ENCODE results near the gene PDE6B. TPM values are rescaled to one million over a fixed set of nuclear protein-coding genes. Genes with fewer than 3 reads are reported as not detected.

PDE6B gene
- total and polyA plus RNA-seq, 2 of the 13 experiments (the other 11 are each of a cell fraction or from before 2014, with no cell fraction given), result 0.38 to 0.40 TPM

- no peak for TF ChIP-seq LBX2 (CRISPR knock-in tag; IDR thresholded peaks at IDR 0.05; ENCODE audit: borderline replicate concordance)
- no peak for TF ChIP-seq ZNF770 (CRISPR knock-in tag; IDR thresholded peaks at IDR 0.05)
- no peak for TF ChIP-seq SCMH1 (CRISPR knock-in tag; IDR thresholded peaks at IDR 0.05; ENCODE audit: borderline replicate concordance)
- TF ChIP-seq KLF15 (CRISPR knock-in tag; IDR thresholded peaks at IDR 0.05; ENCODE audit: borderline replicate concordance), result no peak
- TF ChIP-seq ZMYM3 (CRISPR knock-in tag; IDR thresholded peaks at IDR 0.05), result no peak
- no peak for TF ChIP-seq ZNF780A (CRISPR knock-in tag; IDR thresholded peaks at IDR 0.05)
- TF ChIP-seq NR3C1 (CRISPR knock-in tag; IDR thresholded peaks at IDR 0.05), result no peak
- TF ChIP-seq ZNF260 (CRISPR knock-in tag; IDR thresholded peaks at IDR 0.05; ENCODE audit: borderline replicate concordance, low read depth), result no peak
- no peak for TF ChIP-seq GATA4 (IDR thresholded peaks at IDR 0.05; ENCODE audit: borderline replicate concordance, low read depth)
- TF ChIP-seq, protein P1, sequence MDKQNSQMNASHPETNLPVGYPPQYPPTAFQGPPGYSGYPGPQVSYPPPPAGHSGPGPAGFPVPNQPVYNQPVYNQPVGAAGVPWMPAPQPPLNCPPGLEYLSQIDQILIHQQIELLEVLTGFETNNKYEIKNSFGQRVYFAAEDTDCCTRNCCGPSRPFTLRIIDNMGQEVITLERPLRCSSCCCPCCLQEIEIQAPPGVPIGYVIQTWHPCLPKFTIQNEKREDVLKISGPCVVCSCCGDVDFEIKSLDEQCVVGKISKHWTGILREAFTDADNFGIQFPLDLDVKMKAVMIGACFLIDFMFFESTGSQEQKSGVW (CRISPR knock-in tag; IDR thresholded peaks at IDR 0.05; ENCODE audit: borderline replicate concordance), result no peak
- TF ChIP-seq AGO2 (optimal IDR thresholded peaks at IDR 0.05; ENCODE audit: low read depth, low read length), result no peak
- TF ChIP-seq ZNF720 (CRISPR knock-in tag; IDR thresholded peaks at IDR 0.05), result no peak
- TF ChIP-seq GZF1 (CRISPR knock-in tag; IDR thresholded peaks at IDR 0.05), result no peak
- TF ChIP-seq ADNP (CRISPR knock-in tag; IDR thresholded peaks at IDR 0.05), result no peak
- TF ChIP-seq ZMYM4 (CRISPR knock-in tag; IDR thresholded peaks at IDR 0.05), result no peak
- TF ChIP-seq MIER3 (CRISPR knock-in tag; IDR thresholded peaks at IDR 0.05; ENCODE audit: borderline replicate concordance), result peak; percentile 23; the same call in 1 of the 2 replicates
- no peak for TF ChIP-seq HIC2 (CRISPR knock-in tag; IDR thresholded peaks at IDR 0.05; ENCODE audit: low read depth)
- no peak for TF ChIP-seq KAT2B (IDR thresholded peaks at IDR 0.05; ENCODE audit: borderline replicate concordance, low read depth, low read length)
- no peak for TF ChIP-seq DNMT3B (CRISPR knock-in tag; conservative IDR thresholded peaks at IDR 0.05)
- no peak for TF ChIP-seq DR1 (CRISPR knock-in tag; IDR thresholded peaks at IDR 0.05)
- TF ChIP-seq TCF12 (IDR thresholded peaks at IDR 0.05), result no peak
- no peak for TF ChIP-seq TCF12 (CRISPR knock-in tag; IDR thresholded peaks at IDR 0.05)
- TF ChIP-seq ZNF432 (CRISPR knock-in tag; IDR thresholded peaks at IDR 0.05; ENCODE audit: borderline replicate concordance), result no peak
- TF ChIP-seq KMT2A (CRISPR knock-in tag; IDR thresholded peaks at IDR 0.05), result no peak
- no peak for TF ChIP-seq ATF6 (CRISPR knock-in tag; conservative IDR thresholded peaks at IDR 0.05)
These were observed 22.8 kb upstream of the PDE6B start (continued) for GRCh38 chr4:602559-602942.
